Measurements from ENCODE around the gene GNA12.

GRCh38 chr7:2853147-2853546, 9.0 kb upstream of the GNA12 start:
- TF ChIP-seq CTCF (IDR thresholded peaks at IDR 0.05; ENCODE audit: insufficient read depth, low read length, poor library complexity, severe bottlenecking) (no peak), EZH2phosphoT487 (conservative IDR thresholded peaks at IDR 0.05; ENCODE audit: low read length) (no peak)

All from SU-DHL-6 (cell line).